ENCODE data around the gene RER1. TPM values are rescaled to one million over a fixed set of nuclear protein-coding genes. Genes with fewer than 3 reads are reported as not detected.

The RER1 gene
- total RNA-seq, 1 donor from 2014 or later: 99.3 TPM

- DNase-seq (ENCODE audit: low spot score, unreplicated experiment): no peak
- Mint-ChIP-seq H3K27ac (no peak overlapping the region), H3K36me3 (ENCODE audit: insufficient read depth) (no peaks in the 10 kb centered on the region), H3K4me1 (ENCODE audit: low read depth) (no peaks in the 10 kb centered on the region), H3K4me3 (ENCODE audit: low read depth) (no peak overlapping the region), H3K27me3 (peaks cover 34% of the 10 kb centered on the region), H3K9me3 (ENCODE audit: low read depth) (no peaks in the 10 kb centered on the region)
- TF ChIP-seq, protein P1, sequence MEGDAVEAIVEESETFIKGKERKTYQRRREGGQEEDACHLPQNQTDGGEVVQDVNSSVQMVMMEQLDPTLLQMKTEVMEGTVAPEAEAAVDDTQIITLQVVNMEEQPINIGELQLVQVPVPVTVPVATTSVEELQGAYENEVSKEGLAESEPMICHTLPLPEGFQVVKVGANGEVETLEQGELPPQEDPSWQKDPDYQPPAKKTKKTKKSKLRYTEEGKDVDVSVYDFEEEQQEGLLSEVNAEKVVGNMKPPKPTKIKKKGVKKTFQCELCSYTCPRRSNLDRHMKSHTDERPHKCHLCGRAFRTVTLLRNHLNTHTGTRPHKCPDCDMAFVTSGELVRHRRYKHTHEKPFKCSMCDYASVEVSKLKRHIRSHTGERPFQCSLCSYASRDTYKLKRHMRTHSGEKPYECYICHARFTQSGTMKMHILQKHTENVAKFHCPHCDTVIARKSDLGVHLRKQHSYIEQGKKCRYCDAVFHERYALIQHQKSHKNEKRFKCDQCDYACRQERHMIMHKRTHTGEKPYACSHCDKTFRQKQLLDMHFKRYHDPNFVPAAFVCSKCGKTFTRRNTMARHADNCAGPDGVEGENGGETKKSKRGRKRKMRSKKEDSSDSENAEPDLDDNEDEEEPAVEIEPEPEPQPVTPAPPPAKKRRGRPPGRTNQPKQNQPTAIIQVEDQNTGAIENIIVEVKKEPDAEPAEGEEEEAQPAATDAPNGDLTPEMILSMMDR (IDR thresholded peaks at IDR 0.05; ENCODE audit: unreplicated experiment): no peak
Observed at GRCh38 chr1:2446394-2446793, 54.8 kb downstream of the RER1 start.

DNA sequence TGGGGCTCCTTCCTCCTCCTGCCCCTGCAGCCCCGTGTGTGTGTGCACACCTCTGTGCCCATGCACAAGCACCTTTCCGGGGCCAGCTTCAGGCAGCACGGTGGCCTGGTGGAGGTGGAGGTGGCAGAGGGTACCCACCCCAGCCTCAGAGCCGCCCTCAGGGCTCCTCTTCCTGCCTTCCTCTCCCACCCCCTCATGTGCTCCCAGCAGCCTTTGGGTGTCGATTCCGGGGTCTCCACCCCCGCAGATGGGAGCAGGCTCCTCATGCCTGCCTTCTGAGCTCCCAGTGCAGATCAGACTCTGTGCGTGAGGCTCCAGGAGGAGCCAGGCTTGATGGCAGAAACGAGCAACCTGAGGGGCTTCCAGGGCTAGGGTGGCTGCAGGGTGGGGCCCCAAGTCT is 55.2 kb downstream of the RER1 start:
- Mint-ChIP-seq H3K27ac (no peak overlapping the region), H3K4me1 (ENCODE audit: low read depth) (no peaks in the 10 kb centered on the region), H3K36me3 (ENCODE audit: insufficient read depth) (no peaks in the 10 kb centered on the region), H3K4me3 (ENCODE audit: low read depth) (no peak overlapping the region), H3K9me3 (ENCODE audit: low read depth) (no peaks in the 10 kb centered on the region), H3K27me3 (peaks cover 30% of the 10 kb centered on the region)
- DNase-seq (ENCODE audit: low spot score, unreplicated experiment): no peak
- TF ChIP-seq, protein P1 (IDR thresholded peaks at IDR 0.05; ENCODE audit: unreplicated experiment): no peak

DNA sequence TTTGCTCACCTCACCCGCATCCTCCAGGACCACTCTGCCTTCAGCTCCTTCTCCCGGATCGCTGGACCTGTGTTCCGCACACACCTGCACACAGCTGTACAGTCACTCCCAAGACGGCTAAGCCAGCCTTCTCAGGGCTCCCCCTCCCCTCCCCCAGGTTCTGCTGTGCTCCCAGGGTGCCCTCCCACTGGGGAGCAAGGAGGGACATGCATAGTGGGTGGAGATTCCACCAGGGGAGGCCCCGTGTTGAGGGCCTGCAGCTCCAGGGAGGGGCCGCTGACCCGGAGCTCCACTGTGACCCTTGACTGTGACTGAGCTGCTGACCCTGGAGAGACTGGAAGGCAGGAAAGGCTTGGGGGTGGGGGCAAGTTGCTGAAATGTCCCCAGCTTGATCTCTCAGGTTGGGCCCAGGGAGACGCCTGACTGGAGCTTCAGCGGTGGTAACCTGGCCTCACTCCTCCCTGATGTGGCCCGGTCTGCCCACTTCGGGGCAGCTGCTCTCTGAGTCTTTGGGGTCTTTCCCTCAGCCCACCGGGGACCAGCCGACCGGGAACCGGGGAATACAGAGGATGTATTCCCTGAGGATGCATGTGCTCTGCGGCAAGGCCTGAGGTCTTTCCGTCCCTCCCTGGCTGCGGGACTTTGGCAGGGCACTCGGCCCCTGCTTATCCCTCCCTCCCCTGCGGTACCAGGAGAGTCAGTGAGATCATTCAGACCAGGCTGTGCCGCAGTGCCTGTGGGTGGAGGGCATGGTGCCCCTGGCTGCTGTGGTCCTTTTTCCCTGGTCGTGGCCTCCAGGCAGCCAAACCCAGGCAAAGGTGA is 55.8 kb downstream of the RER1 start:
- no peak overlapping the region for H3K27ac Mint-ChIP-seq
- H3K4me3 Mint-ChIP-seq (ENCODE audit: low read depth): no peak overlapping the region
- no peaks in the 10 kb centered on the region for H3K4me1 Mint-ChIP-seq (ENCODE audit: low read depth)
- H3K36me3 Mint-ChIP-seq (ENCODE audit: insufficient read depth): no peaks in the 10 kb centered on the region
- TF ChIP-seq, protein P1 (IDR thresholded peaks at IDR 0.05; ENCODE audit: unreplicated experiment): no peak
- H3K9me3 Mint-ChIP-seq (ENCODE audit: low read depth): no peaks in the 10 kb centered on the region
- DNase-seq (ENCODE audit: low spot score, unreplicated experiment): no peak
- peaks cover 24% of the 10 kb centered on the region for H3K27me3 Mint-ChIP-seq

- no peak overlapping the region for H3K27ac Mint-ChIP-seq
- H3K9me3 Mint-ChIP-seq (ENCODE audit: low read depth): no peaks in the 10 kb centered on the region
- H3K4me3 Mint-ChIP-seq (ENCODE audit: low read depth): no peak overlapping the region
- no peak for DNase-seq (ENCODE audit: low spot score, unreplicated experiment)
- H3K36me3 Mint-ChIP-seq (ENCODE audit: insufficient read depth): no peaks in the 10 kb centered on the region
- no peaks in the 10 kb centered on the region for H3K4me1 Mint-ChIP-seq (ENCODE audit: low read depth)
- peaks cover 19% of the 10 kb centered on the region for H3K27me3 Mint-ChIP-seq
- TF ChIP-seq, protein P1 (IDR thresholded peaks at IDR 0.05; ENCODE audit: unreplicated experiment): no peak
Observed at GRCh38 chr1:2448098-2448445, 56.4 kb downstream of the RER1 start.

DNA sequence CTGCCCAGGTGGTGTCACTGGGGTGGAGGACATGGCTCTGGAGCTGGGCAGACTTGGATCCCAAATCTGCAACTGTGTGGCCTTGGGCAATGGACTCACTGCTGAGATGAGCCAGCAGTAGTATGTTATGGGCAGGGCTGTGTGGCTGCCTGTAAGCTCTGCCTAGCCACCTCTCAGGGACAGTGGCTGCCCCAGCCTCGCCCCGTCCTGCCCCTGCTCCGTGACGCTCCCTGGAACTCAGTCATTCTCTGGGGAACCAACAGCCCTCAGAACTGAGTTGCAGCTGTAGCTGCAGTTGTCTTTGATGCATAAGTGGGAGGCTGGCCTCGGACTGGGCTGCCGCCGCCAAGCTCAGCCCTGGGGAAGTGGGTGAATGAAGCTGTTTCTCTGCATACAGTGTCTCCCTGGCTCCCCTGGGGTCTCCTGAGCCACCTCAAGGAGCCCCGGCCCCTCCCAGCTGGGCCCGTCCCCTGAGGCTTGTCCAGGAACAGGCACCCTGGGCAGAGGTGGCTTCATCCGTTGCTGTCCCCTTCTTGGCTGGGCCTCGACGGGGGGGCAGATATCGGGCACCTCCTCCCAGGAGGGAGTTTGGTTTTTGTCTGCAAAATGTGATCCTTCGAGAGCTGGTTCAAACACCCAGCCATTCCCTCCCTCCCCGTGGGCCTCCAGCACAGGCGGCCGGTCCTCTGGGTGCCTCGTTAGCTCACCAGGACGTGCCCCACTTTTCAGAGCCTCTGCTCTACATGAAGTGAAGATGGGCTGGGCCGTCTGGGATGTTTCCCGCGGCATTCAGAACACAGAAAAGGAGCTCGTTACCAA is 58.2 kb downstream of the RER1 start:
- DNase-seq (ENCODE audit: low spot score, unreplicated experiment): no peak
- H3K9me3 Mint-ChIP-seq (ENCODE audit: low read depth): no peaks in the 10 kb centered on the region
- peaks cover 15% of the 10 kb centered on the region for H3K27me3 Mint-ChIP-seq

More for the DNA sequence above, 58.2 kb downstream of the RER1 start:
- Mint-ChIP-seq H3K4me3 (ENCODE audit: low read depth) (no peak overlapping the region), H3K4me1 (ENCODE audit: low read depth) (no peaks in the 10 kb centered on the region), H3K27ac (no peak overlapping the region), H3K36me3 (ENCODE audit: insufficient read depth) (no peaks in the 10 kb centered on the region)
- TF ChIP-seq, protein P1 (IDR thresholded peaks at IDR 0.05; ENCODE audit: unreplicated experiment): no peak
